Activated CD4-positive, alpha-beta T cell treated with anti-CD3 and anti-CD28 coated beads for 24 hours (primary cell): ENCODE results near the gene COQ2.
"Not testable (repeated sequence)": the region's sequence is repeated elsewhere in the genome, so short reads cannot be mapped to it uniquely, and the experiment has no call there.

Experiments used
- DNase-seq, 2 donors: peaks; one replicate each; pipeline ENCODE4 v3.0.0-alpha.2; 2020; ENCODE audit warnings: low read depth in 2 of 2

COQ2 gene

GRCh38 chr4:83283181-83283580 is 1.4 kb downstream of the COQ2 start:
- DNase-seq: no peak

- peak; percentile 31 to 55 for DNase-seq
Observed at GRCh38 chr4:83282049-83282535, 2.5 kb downstream of the COQ2 start.

- DNase-seq: no peak
Observed at GRCh38 chr4:83281307-83281706, 3.3 kb downstream of the COQ2 start.

GRCh38 chr4:83276299-83277040 is 8.1 kb downstream of the COQ2 start:
- no peak for DNase-seq

- DNase-seq: not testable (repeated sequence)
Observed at GRCh38 chr4:83273926-83274325, 10.7 kb downstream of the COQ2 start.

- DNase-seq: no peak
Observed at GRCh38 chr4:83272900-83273299, 11.7 kb downstream of the COQ2 start.

- DNase-seq: no peak
Observed at GRCh38 chr4:83269256-83269655, 15.3 kb downstream of the COQ2 start.

- no peak for DNase-seq
Observed at GRCh38 chr4:83268491-83268890, 16.1 kb downstream of the COQ2 start.

- no peak for DNase-seq
Observed at GRCh38 chr4:83267830-83268475, 16.6 kb downstream of the COQ2 start.

- DNase-seq: no peak
Observed at GRCh38 chr4:83267121-83267829, 17.3 kb downstream of the COQ2 start.

- DNase-seq: no peak
Observed at GRCh38 chr4:83266689-83267088, 17.9 kb downstream of the COQ2 start.

- no peak for DNase-seq
Observed at GRCh38 chr4:83263106-83263505, 21.5 kb downstream of the COQ2 start.

- no peak for DNase-seq
Observed at GRCh38 chr4:83262682-83263081, 21.9 kb downstream of the COQ2 start.

GRCh38 chr4:83261307-83261706 is 23.3 kb downstream of the COQ2 start:
- no peak for DNase-seq

- no peak for DNase-seq
Observed at GRCh38 chr4:83259586-83259985, 25.0 kb downstream of the COQ2 start.

GRCh38 chr4:83258461-83258860 is 26.1 kb downstream of the COQ2 start:
- no peak for DNase-seq

- DNase-seq: no peak
Observed at GRCh38 chr4:83257811-83258210, 26.8 kb downstream of the COQ2 start.

GRCh38 chr4:83255584-83255983 is 29.0 kb downstream of the COQ2 start:
- no peak for DNase-seq

- DNase-seq: peak; percentile 49 to 53
Observed at GRCh38 chr4:83252782-83253405, 31.7 kb downstream of the COQ2 start.

GRCh38 chr4:83251447-83251830 is 33.2 kb downstream of the COQ2 start:
- no peak for DNase-seq

GRCh38 chr4:83250687-83251446 is 33.7 kb downstream of the COQ2 start:
- DNase-seq: no peak

GRCh38 chr4:83248486-83248885 is 36.1 kb downstream of the COQ2 start:
- DNase-seq: no peak
